Limb (tissue), 2 donors: ENCODE data around the gene ELL.

Source experiments
- DNase-seq, 2 donors: peaks; one replicate each; pipeline ENCODE4 v3.0.0-alpha.2; 2016; ENCODE audit errors: extremely low spot score in 2 of 2

Gene ELL

GRCh38 chr19:18506101-18506930 is 15.6 kb downstream of the ELL start:
- no peak for DNase-seq

DNA sequence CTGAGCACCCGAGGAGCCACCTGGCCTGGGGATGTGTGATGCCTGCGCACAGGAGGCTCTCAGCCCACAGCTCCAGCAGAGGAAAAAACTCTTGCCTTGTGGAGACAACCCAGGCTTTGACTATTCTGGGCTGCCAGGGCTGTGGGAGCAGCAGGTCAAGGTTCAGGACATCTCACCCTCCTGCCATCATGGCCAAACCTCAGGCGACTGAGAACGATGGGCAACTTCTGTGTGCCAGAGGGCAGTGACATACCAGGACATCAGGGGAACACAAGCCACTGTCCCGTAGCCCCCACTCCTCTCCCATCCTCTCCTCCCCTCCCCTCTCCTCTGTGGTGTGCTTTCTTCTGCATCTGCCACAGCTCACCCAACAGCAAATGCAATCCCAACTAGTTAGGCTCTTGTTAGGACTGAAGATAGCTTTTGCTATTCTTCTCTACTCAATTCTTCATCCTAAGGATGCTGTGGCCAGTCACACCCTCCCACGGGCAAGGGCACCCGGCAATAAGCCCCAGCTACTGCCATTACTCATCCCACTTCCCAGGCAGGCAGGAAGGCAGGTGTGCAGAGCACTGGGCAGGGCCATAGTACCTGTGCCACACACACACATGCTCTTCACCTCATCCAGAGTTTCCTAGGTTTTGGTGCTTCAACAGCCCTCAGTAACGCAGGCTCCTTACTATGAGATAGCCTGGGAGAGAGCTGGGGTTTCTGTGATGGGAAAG is 16.8 kb downstream of the ELL start:
- DNase-seq: no peak

DNA sequence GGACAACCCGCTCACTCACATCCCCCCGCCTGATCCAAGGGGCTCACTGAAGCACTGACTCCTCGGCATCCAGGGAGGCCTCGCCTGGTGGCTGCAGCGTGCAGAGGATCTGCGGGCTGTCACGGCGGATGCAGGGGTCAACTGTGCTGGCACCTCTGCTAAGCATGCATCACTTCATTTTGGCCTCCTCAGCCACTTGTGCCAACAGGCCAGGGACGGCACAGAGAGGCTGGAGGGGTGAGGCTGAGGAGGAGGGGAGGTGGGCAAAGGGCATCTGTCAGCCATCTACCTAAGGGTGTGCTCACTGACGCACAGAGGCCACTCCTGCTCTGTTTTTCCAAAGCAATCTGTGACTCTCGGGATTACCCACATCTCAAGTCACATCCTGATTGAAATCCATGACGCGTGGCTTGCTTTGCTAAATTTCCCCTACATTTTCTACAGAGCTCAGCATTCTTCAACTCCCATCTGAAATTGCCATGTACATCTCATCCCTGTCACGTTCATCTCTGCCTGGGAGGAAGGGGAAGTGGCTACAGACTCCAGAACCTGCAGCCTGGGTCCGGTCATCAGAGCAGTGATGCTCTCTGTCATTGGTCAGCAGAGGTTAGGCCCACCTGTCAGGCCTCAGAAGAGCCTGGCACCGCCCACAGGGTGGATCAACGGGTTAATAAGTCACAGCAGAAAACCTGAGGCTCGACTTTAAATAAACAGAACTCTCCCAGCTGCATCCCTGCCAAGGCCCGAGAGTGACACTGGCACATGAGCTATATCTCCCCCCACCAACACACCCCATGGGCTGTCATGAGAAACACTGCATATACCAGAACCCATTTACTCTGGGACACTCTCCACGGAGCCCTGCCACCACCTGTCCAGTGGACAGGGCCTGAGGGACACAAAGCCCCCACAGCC is 17.6 kb downstream of the ELL start:
- DNase-seq: no peak

GRCh38 chr19:18503337-18503970 is 18.4 kb downstream of the ELL start:
- no peak for DNase-seq

GRCh38 chr19:18502638-18503294 is 19.1 kb downstream of the ELL start:
- no peak for DNase-seq

- DNase-seq: no peak
These were observed 19.6 kb downstream of the ELL start for GRCh38 chr19:18502246-18502637.

DNA sequence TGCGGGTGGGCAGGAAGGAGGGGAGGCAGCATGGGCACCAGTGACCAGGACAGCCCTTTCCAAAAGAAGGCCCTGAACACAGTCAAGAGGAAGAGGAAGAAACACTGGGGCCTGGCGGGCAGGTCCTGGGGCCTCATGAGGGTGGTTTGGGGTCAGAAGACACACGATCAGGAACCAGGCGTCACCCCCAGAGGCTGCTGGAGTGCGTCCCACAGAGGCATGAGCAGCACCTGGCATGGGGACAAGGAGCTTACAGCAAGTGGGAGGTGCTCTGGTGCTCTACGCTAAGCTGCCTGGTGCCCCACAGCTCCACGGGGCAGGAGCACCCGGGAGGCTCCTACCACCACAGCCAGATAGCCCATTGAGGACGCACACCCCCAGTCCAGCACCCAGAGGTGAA is 20.0 kb downstream of the ELL start:
- no peak for DNase-seq

DNA sequence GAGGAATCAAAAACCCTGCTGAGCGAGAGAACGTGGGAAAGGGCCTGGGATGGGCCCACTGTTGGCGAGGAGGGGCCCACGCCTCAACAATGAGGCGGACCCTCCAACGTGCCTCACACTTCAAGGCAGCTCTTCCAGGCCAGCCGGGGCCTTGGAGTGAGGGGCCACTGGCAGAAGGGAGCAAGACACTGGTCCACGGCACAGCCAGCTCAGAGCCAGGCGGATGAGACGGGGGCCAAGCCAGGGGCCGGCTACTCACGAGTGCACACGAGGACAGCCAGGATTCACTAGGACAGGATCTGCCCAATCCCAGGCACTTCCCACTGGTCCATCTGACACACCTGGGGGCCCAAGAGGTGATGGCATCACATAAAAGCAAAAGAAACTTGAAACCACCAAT is 20.5 kb downstream of the ELL start:
- DNase-seq: no peak

- peak in 1 of 2 donors; percentile 60 for DNase-seq
These were observed 21.1 kb downstream of the ELL start for GRCh38 chr19:18500799-18501198.

DNA sequence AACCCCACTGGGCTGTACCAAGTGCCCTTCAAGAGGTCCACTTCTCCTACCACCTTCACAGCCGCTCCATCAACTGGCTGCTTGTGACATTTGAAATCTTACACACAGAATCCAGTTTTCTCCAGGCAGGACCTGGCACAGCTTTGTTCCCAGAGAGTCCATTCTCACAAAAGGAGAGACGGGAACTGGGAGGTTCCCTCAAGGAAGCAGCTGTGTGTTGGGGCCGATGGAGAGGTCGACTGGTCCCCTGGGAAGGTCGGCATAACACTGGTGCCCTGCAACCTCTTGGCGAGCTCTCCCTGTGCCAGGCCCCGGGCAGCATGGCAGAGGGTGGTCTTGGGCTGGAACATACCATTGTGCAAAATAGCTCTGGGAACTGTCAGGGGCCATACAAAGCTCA is 21.5 kb downstream of the ELL start:
- peak in 1 of 2 donors; percentile 53 for DNase-seq

DNA sequence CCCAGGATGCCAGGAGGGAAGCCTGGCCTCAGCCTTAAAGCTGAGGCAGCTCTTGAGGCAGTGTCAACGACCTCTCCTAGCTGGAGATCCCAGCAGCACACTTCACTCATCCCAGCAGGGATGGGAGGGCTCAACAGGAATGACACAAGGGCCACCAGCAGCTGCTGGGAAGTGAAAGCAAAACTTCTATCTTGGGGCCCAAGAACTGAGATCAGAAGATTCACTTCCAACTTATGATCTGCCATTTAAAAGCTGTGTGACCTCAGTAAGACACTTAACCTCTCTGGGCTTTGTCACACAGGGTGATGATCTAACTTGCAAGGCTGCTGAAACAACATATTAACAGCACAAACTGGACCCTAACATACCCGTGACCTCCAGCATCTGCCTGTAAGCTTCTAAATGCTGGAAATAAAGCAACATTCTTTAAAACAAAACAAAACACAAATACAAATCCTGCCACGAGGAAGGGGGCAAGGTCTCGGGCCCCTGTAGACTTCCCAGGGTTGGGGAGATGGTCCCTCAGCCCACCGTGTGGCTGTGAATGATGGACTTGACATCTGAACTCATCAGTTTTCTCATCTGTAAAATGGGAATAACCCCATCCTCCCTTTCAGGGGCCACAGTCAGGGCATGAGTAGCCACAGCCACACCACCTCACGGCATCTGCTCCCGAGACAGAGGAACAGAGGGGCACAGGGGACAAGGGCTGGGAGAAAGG is 22.7 kb downstream of the ELL start:
- DNase-seq: no peak

DNA sequence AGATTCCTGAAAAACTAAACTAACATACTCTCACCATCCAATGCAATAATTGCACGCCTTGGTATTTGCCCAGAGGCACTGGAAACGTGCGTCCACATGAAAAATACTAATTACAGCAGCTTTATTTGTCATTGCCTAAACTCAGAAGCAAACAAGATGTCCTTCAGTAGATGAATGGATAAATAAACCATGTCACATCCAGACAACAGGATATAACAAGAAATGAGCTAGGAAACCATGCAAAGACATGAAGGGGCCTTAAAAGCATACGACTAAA is 25.0 kb downstream of the ELL start:
- no peak for DNase-seq

GRCh38 chr19:18496167-18496979 is 25.5 kb downstream of the ELL start:
- no peak for DNase-seq

DNA sequence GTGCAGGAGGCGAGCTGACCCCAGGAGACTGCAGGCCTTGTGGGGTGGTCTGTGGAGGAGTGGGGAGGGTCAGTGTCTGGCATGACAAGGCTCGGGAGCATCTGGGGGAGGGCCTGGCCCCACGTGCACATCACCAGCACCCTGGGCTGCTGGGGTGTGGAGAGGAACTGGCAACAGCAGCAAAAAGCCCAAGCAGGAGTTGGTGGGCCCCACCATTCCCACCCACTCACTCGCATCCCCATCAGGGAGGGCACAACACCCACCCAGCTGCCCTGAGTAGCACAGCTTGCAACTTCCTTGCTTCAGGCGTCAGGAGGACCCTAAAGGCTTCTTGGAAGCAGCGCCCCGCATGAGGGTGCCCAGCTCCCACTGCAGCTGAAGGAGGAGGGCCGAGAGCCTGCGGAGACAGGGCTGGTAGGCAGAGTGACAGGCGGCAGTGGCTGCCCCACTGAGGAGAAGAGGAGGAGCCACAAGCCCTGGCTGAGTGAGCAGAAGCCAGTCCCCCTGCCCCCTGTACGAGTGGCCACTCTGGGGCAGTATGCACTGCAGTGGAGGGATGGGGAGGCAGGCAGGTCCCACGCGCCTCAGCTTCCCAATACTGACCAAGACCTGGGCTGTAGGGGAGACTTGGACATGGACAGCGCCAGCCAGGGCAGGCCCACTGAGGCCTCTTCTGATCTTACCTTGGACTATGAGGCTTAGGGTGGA is 26.5 kb downstream of the ELL start:
- no peak for DNase-seq

GRCh38 chr19:18494267-18494607 is 27.6 kb downstream of the ELL start:
- DNase-seq: no peak

DNA sequence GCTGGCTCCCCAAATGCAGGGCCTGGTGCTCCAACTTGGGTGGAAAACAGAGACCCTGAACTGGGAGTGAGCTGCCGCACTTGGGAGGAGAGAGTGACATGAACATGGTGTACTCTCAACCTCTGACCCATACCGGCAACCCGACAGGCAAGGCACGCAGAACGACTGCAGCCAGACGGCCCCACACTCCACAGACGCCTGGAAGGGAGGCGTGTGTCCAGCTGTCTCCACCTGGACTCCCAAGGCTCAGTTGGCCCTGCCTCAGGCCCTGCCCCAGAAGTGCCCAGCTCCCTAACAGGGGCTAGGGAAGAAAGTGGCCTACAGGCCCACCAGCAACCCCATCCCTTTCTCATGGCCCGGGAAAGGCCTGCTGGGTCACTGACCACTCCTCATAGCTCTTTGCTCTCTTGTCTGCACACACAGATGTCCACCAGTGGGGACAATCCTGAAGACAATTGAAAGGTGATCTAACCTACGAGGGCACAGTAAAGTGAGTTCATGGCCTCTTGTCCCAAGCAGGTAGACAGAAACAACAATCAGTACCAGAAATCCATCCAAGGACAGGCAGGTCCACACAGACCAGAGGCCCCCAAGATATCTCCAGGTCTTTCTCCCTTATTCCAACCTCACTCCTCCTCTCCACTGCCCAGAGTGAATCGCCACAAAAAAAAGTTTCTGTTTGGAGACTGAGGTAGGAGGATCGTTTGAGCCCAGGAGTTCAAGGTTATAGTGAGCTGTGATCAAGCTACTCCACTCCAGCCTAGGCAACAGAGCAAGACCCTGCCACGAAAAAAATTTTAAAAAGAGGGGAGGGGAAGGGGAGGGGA is 28.2 kb downstream of the ELL start:
- no peak for DNase-seq

GRCh38 chr19:18491995-18492953 is 29.6 kb downstream of the ELL start:
- no peak for DNase-seq
